ENCODE measurements around the gene CCNJL. TPM values are rescaled to one million over a fixed set of nuclear protein-coding genes. Genes with fewer than 3 reads are reported as not detected.

CCNJL gene
- total RNA-seq, 1 donor from 2014 or later, result 5.6 TPM

- Histone ChIP-seq H3K27ac (no peak overlapping the region), H3K9me3 (no peaks in the 10 kb centered on the region), H3K36me3 (no peaks in the 10 kb centered on the region), H3K27me3 (no peaks in the 10 kb centered on the region), H3K4me3 (no peak overlapping the region), H3K4me1 (no peaks in the 10 kb centered on the region)
- TF ChIP-seq CTCF (IDR thresholded peaks at IDR 0.05) (no peak), POLR2AphosphoS5 (IDR thresholded peaks at IDR 0.05; ENCODE audit: insufficient read depth in 1 of 2, low read depth in 1 of 2) (no peak), POLR2A (IDR thresholded peaks at IDR 0.05) (no peak)
- no peak for DNase-seq (ENCODE audit: extremely low spot score in 2 of 2)
- intact Hi-C loops (cut with DNase I), result no loop called here
Observed at GRCh38 chr5:160333721-160334120, 21.4 kb upstream of the CCNJL start.

DNA sequence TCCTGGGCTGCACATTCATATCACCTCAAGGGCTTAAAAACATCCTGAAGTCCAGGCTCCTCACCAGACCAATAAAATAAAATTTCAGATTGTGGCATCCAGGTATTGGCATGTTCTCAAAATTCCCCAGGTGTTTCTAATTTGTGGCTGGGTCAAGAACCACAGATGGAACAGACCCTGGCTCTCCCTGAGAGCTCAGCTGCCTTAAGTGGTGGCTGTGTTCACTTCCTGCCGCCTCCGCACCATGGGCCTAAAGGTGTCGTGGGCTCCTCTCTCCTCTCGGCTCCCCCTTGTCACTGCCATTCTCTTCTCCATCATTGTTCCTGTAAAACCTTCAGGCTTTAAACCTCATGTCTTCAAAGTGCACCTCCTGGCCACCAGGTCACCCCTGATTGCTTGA, 17.8 kb upstream of the CCNJL start:
- no peak overlapping the region for H3K4me3 ChIP-seq
- intact Hi-C loops (cut with DNase I), result no loop called here

GRCh38 chr5:160327818-160328217, 15.5 kb upstream of the CCNJL start:
- no peak for TF ChIP-seq POLR2AphosphoS5 (IDR thresholded peaks at IDR 0.05; ENCODE audit: insufficient read depth in 1 of 2, low read depth in 1 of 2)
- no peak for TF ChIP-seq POLR2A (IDR thresholded peaks at IDR 0.05)
- no peak for TF ChIP-seq CTCF (IDR thresholded peaks at IDR 0.05)
- H3K4me1 ChIP-seq, result no peaks in the 10 kb centered on the region
- no peaks in the 10 kb centered on the region for H3K36me3 ChIP-seq
- H3K9me3 ChIP-seq, result no peaks in the 10 kb centered on the region
- no peak overlapping the region for H3K4me3 ChIP-seq
- intact Hi-C loops (cut with DNase I), result no loop called here
- no peaks in the 10 kb centered on the region for H3K27me3 ChIP-seq
- DNase-seq (ENCODE audit: extremely low spot score in 2 of 2), result no peak
- H3K27ac ChIP-seq, result no peak overlapping the region

More for the DNA sequence above, 17.8 kb upstream of the CCNJL start:
- H3K27me3 ChIP-seq, result no peaks in the 10 kb centered on the region
- H3K36me3 ChIP-seq, result no peaks in the 10 kb centered on the region
- no peaks in the 10 kb centered on the region for H3K4me1 ChIP-seq
- TF ChIP-seq CTCF (IDR thresholded peaks at IDR 0.05) (no peak), POLR2AphosphoS5 (IDR thresholded peaks at IDR 0.05; ENCODE audit: insufficient read depth in 1 of 2, low read depth in 1 of 2) (no peak), POLR2A (IDR thresholded peaks at IDR 0.05) (no peak)
- no peaks in the 10 kb centered on the region for H3K9me3 ChIP-seq
- H3K27ac ChIP-seq, result no peak overlapping the region
- DNase-seq (ENCODE audit: extremely low spot score in 2 of 2), result no peak

DNA sequence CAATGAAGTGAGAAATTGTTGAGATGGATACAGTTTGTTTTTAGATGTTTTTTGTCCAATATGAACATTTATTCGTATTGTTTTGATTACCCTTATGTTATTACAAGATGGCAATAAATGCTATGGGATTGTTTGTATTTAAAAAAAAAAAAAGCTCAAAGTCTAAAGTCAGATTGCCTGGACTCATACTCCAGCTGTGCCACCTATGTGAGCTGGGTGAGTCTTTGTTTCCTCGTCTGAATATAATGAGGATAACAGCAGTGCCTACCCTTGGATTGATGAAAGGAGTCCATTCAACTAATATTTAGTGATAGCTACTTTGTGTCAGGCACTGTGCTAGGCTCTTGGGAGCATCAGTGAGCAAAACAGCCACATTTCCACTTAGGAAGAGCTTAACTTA, 14.6 kb upstream of the CCNJL start:
- H3K36me3 ChIP-seq, result no peaks in the 10 kb centered on the region
- intact Hi-C loops (cut with DNase I), result no loop called here
- TF ChIP-seq POLR2AphosphoS5 (IDR thresholded peaks at IDR 0.05; ENCODE audit: insufficient read depth in 1 of 2, low read depth in 1 of 2) (no peak), CTCF (IDR thresholded peaks at IDR 0.05) (no peak)
- no peaks in the 10 kb centered on the region for H3K9me3 ChIP-seq
- H3K4me3 ChIP-seq, result no peak overlapping the region
- no peaks in the 10 kb centered on the region for H3K4me1 ChIP-seq
- H3K27me3 ChIP-seq, result no peaks in the 10 kb centered on the region
- no peak for DNase-seq (ENCODE audit: extremely low spot score in 2 of 2)
- H3K27ac ChIP-seq, result no peak overlapping the region

GRCh38 chr5:160325716-160326115, 13.4 kb upstream of the CCNJL start:
- Histone ChIP-seq H3K36me3 (no peaks in the 10 kb centered on the region), H3K27ac (no peak overlapping the region), H3K9me3 (no peaks in the 10 kb centered on the region), H3K4me1 (no peaks in the 10 kb centered on the region), H3K4me3 (no peak overlapping the region), H3K27me3 (no peaks in the 10 kb centered on the region)
- TF ChIP-seq CTCF (IDR thresholded peaks at IDR 0.05) (no peak), POLR2AphosphoS5 (IDR thresholded peaks at IDR 0.05; ENCODE audit: insufficient read depth in 1 of 2, low read depth in 1 of 2) (no peak), POLR2A (IDR thresholded peaks at IDR 0.05) (no peak)
- intact Hi-C loops (cut with DNase I), result no loop called here
- DNase-seq (ENCODE audit: extremely low spot score in 2 of 2), result no peak

Data from vagina (tissue), 2 donors.